ENCODE data around the gene SERPINB2. TPM values are rescaled to one million over a fixed set of nuclear protein-coding genes. Genes with fewer than 3 reads are reported as not detected.
A peak's percentile ranks its signal among the peaks of the same experiment; 100 is the strongest.

SERPINB2 gene
- total RNA-seq, 1 experiment from 2014 or later = 2.5 TPM

GRCh38 chr18:63890950-63891304, 3.4 kb downstream of the SERPINB2 start:
- Histone ChIP-seq H3K9me3 (ENCODE audit: low read depth, low read length, poor library complexity, severe bottlenecking) (no peaks in the 10 kb centered on the region), H3K36me3 (ENCODE audit: insufficient read depth, low read length, poor library complexity, severe bottlenecking) (no peaks in the 10 kb centered on the region), H3K27me3 (replicated peaks; ENCODE audit: insufficient read depth, low read depth, low read length, poor library complexity) (no peaks in the 10 kb centered on the region), H3K27ac (ENCODE audit: low read depth, low read length, poor library complexity, severe bottlenecking) (no peak overlapping the region), H3K4me1 (ENCODE audit: insufficient read depth, low read length, poor library complexity, severe bottlenecking) (no peaks in the 10 kb centered on the region), H3K4me3 (ENCODE audit: low read depth, low read length, poor library complexity, severe bottlenecking) (no peak overlapping the region)
- POLR2A ChIA-PET (ENCODE audit: low non-redundant PET) = no interaction called here
- CTCF ChIA-PET = no interaction called here
- TF ChIP-seq CTCF (conservative IDR thresholded peaks at IDR 0.05; ENCODE audit: low read depth, low read length) (peak; percentile 68), EZH2 (IDR thresholded peaks at IDR 0.05; ENCODE audit: borderline replicate concordance, low read depth, low read length, poor library complexity, severe bottlenecking) (no peak)
- intact Hi-C loops (cut with micrococcal nuclease; ENCODE audit: unreplicated experiment) = loop anchor here (1.0 to 2.0 kb wide), 3 partner anchors 46 to 103 kb away; no protein-coding TSS in a partner anchor
- BruUV-seq (replicated peaks) = no TSS peak
- peak; percentile 75 for DNase-seq (ENCODE audit: low spot score)

GRCh38 chr18:63892566-63892965, 5.1 kb downstream of the SERPINB2 start:
- no peak for TF ChIP-seq EZH2 (IDR thresholded peaks at IDR 0.05; ENCODE audit: borderline replicate concordance, low read depth, low read length, poor library complexity, severe bottlenecking)
- TF ChIP-seq CTCF (conservative IDR thresholded peaks at IDR 0.05; ENCODE audit: low read depth, low read length) = no peak
- Histone ChIP-seq H3K9me3 (ENCODE audit: low read depth, low read length, poor library complexity, severe bottlenecking) (no peaks in the 10 kb centered on the region), H3K4me3 (ENCODE audit: low read depth, low read length, poor library complexity, severe bottlenecking) (no peak overlapping the region), H3K4me1 (ENCODE audit: insufficient read depth, low read length, poor library complexity, severe bottlenecking) (peaks cover 5% of the 10 kb centered on the region), H3K27me3 (replicated peaks; ENCODE audit: insufficient read depth, low read depth, low read length, poor library complexity) (no peaks in the 10 kb centered on the region), H3K36me3 (ENCODE audit: insufficient read depth, low read length, poor library complexity, severe bottlenecking) (no peaks in the 10 kb centered on the region), H3K27ac (ENCODE audit: low read depth, low read length, poor library complexity, severe bottlenecking) (no peak overlapping the region)
- ChIA-PET POLR2A (ENCODE audit: low non-redundant PET) (no interaction called here), CTCF (no interaction called here)
- no peak for DNase-seq (ENCODE audit: low spot score)
- intact Hi-C loops (cut with micrococcal nuclease; ENCODE audit: unreplicated experiment) = no loop called here
- BruUV-seq (replicated peaks) = no TSS peak

- TF ChIP-seq CTCF (conservative IDR thresholded peaks at IDR 0.05; ENCODE audit: low read depth, low read length) = no peak
- TF ChIP-seq EZH2 (IDR thresholded peaks at IDR 0.05; ENCODE audit: borderline replicate concordance, low read depth, low read length, poor library complexity, severe bottlenecking) = no peak
- Histone ChIP-seq H3K4me1 (ENCODE audit: insufficient read depth, low read length, poor library complexity, severe bottlenecking) (peaks cover 5% of the 10 kb centered on the region), H3K4me3 (ENCODE audit: low read depth, low read length, poor library complexity, severe bottlenecking) (no peak overlapping the region), H3K36me3 (ENCODE audit: insufficient read depth, low read length, poor library complexity, severe bottlenecking) (no peaks in the 10 kb centered on the region), H3K27ac (ENCODE audit: low read depth, low read length, poor library complexity, severe bottlenecking) (no peak overlapping the region), H3K27me3 (replicated peaks; ENCODE audit: insufficient read depth, low read depth, low read length, poor library complexity) (no peaks in the 10 kb centered on the region), H3K9me3 (ENCODE audit: low read depth, low read length, poor library complexity, severe bottlenecking) (no peaks in the 10 kb centered on the region)
- CTCF ChIA-PET = no interaction called here
- no peak for DNase-seq (ENCODE audit: low spot score)
- POLR2A ChIA-PET (ENCODE audit: low non-redundant PET) = no interaction called here
- BruUV-seq (replicated peaks) = no TSS peak
- intact Hi-C loops (cut with micrococcal nuclease; ENCODE audit: unreplicated experiment) = no loop called here
Measured at GRCh38 chr18:63894106-63894772, 6.7 kb downstream of the SERPINB2 start.
